Measurements from ENCODE around the gene ERRFI1.

ERRFI1 gene

GRCh38 chr1:7962636-7963377 is 63.3 kb downstream of the ERRFI1 start:
- TF ChIP-seq CTCF (IDR thresholded peaks at IDR 0.05; ENCODE audit: low read depth, low read length): no peak
- DNase-seq (ENCODE audit: extremely low read depth, low read depth): no peak

- DNase-seq (ENCODE audit: extremely low read depth, low read depth): no peak
Measured at GRCh38 chr1:7962014-7962335, 64.1 kb downstream of the ERRFI1 start.

More at GRCh38 chr1:7962014-7962335, 64.1 kb downstream of the ERRFI1 start:
- no peak for TF ChIP-seq CTCF (IDR thresholded peaks at IDR 0.05; ENCODE audit: low read depth, low read length)

All from AG09319 (cell line).